ENCODE results near the gene GSTA1.
"Not testable (repeated sequence)": the region's sequence is repeated elsewhere in the genome, so short reads cannot be mapped to it uniquely, and the experiment has no call there.

Gene GSTA1

GRCh38 chr6:52759085-52759484, 44.5 kb downstream of the GSTA1 start:
- in situ Hi-C loops (cut with HindIII; ENCODE audit: low sequenced_read_pairs), result no loop called here

- in situ Hi-C loops (cut with HindIII; ENCODE audit: low sequenced_read_pairs), result not testable (repeated sequence)
Observed at GRCh38 chr6:52757651-52758338, 45.8 kb downstream of the GSTA1 start.

GRCh38 chr6:52754443-52754842, 49.2 kb downstream of the GSTA1 start:
- in situ Hi-C loops (cut with HindIII; ENCODE audit: low sequenced_read_pairs), result no loop called here

GRCh38 chr6:52753137-52753536, 50.5 kb downstream of the GSTA1 start:
- in situ Hi-C loops (cut with HindIII; ENCODE audit: low sequenced_read_pairs), result not testable (repeated sequence)

- in situ Hi-C loops (cut with HindIII; ENCODE audit: low sequenced_read_pairs), result no loop called here
Observed at GRCh38 chr6:52752310-52752709, 51.3 kb downstream of the GSTA1 start.

- in situ Hi-C loops (cut with HindIII; ENCODE audit: low sequenced_read_pairs), result no loop called here
Observed at GRCh38 chr6:52749556-52750152, 54.0 kb downstream of the GSTA1 start.

GRCh38 chr6:52747301-52747700, 56.3 kb downstream of the GSTA1 start:
- in situ Hi-C loops (cut with HindIII; ENCODE audit: low sequenced_read_pairs), result not testable (repeated sequence)

- in situ Hi-C loops (cut with HindIII; ENCODE audit: low sequenced_read_pairs), result no loop called here
Observed at GRCh38 chr6:52746213-52746612, 57.4 kb downstream of the GSTA1 start.

- in situ Hi-C loops (cut with HindIII; ENCODE audit: low sequenced_read_pairs), result no loop called here
Observed at GRCh38 chr6:52745764-52746201, 57.8 kb downstream of the GSTA1 start.

GRCh38 chr6:52741872-52742271, 61.7 kb downstream of the GSTA1 start:
- in situ Hi-C loops (cut with HindIII; ENCODE audit: low sequenced_read_pairs), result no loop called here
